ENCODE measurements around the gene KIAA0825.
A peak's percentile ranks its signal among the peaks of the same experiment; 100 is the strongest.

The KIAA0825 gene, protein sequence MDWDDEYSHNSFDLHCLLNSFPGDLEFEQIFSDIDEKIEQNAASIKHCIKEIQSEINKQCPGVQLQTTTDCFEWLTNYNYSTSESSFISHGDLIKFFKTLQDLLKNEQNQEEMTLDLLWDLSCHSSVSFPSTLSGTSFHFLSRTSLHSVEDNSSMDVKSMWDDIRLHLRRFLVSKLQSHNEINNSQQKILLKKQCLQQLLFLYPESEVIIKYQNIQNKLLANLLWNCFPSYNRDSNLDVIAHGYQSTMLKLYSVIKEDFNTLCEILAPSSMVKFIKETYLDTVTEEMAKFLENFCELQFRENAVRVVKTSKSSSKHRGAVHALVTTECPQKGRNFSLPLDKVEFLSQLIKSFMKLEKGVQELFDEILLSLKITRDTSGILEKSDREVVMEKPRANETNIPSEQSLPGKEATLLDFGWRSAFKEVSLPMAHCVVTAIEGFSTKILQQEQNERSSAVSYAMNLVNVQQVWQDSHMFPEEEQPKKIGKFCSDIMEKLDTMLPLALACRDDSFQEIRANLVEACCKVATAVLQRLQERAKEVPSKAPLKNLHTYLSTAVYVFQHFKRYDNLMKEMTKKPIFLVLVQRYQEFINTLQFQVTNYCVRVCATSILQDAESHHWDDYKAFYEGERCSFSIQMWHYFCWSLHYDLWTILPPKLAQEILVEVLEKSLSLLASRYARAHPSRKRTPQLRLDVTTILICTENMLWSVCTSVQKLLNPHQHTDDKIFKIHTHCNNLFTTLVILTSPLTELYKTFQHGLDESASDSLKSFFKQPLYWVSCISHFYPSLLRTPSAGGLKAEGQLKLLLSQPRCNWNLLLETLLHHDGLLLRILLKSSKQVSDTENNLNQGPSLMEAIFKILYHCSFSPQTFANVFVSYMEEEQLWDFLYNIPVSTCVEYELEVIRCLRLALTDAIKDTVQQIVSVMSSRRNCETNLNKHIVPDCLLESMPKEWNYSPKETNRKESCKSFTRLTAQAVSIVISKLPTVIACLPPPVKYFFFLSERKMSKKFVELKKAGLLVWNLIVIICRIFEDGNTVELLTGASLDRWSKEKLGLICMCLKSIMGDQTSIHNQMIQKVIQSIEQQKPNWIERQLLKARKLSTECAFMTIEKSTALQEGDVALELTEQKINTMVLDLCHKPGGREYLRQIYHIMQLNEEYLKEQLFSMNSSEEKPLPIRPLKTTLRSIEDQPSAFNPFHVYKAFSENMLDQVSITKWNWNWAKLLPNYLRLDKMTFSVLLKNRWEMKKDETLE (N-terminal part only)

GRCh38 chr5:94618493-94619328 is at the start of gene KIAA0825, which contains the start of gene SLF1:
KIAA0825 (minus strand) TSS chr5:94618604; CDS start chr5:94537126, 81,478 bp downstream.
SLF1 (plus strand) TSS chr5:94618669; CDS start chr5:94628811, 10,142 bp downstream.
- DNase-seq: peak; percentile 71 to 83 (median 76)

DNA sequence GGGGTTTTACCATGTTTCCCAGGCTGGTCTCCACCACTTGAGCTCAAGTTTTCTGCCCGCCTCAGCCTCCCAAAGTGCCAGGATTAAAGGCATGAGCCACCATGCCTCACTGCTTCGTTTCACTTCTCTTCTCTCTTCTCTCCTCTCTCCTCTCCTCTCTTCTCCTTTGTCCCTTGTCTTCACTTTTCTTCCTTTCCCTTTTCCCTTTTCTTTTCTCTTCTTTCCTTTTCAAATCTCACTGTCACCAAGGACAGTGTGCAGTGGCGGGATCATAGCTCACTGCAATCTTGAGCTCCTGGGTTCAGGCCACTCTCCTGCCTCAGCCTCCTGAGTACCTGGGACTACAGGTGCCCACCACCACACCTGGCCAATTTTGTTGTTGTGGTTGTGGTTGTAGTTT is 49.5 kb upstream of the KIAA0825 start:
- DNase-seq: no peak

DNA sequence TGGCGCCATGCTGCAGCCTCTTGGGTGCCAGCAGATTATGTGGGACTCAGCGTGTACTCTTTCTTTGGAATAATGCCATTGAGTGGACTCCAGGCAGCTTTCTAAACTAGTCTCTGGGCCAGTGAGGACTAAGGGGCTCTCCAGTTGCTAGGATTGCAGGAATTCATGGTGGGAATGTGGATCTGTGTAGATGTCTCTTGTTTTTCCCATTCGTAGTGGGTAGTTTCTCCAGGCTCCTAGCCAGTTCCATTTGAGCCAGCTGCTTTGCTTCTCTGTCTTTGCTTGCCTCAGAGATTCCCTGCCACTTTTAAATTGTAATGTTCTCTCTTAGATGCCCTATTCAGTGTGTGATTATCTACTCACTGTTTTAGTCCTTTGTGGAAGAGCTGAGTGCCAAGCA is 42.7 kb upstream of the KIAA0825 start:
- DNase-seq: no peak

GRCh38 chr5:94660506-94660905 is 42.1 kb upstream of the KIAA0825 start:
- DNase-seq: no peak

- DNase-seq: no peak
Measured at GRCh38 chr5:94658272-94658671, 39.9 kb upstream of the KIAA0825 start.

- DNase-seq: no peak
Measured at GRCh38 chr5:94649874-94650273, 31.5 kb upstream of the KIAA0825 start.

GRCh38 chr5:94646758-94647157 is 28.4 kb upstream of the KIAA0825 start:
- no peak for DNase-seq

DNA sequence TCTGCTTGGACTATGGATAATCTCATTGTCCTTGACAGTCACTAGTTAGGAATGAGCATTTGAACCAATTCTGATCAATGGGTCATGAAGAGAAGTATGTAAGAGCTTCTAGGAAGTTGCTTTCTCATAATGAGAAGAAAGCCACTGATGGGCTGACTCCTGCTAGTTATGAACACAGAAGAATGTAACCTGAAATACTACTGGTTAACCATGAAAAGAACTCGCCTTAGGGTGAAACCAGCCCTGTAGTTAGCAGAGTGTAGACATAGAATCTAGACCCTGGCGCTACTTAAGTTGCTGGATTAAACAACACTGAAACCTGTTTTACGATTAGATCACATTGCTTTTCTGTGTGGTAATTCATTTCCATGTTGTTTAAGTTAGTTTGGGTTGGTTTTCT is 26.6 kb upstream of the KIAA0825 start:
- no peak for DNase-seq

DNA sequence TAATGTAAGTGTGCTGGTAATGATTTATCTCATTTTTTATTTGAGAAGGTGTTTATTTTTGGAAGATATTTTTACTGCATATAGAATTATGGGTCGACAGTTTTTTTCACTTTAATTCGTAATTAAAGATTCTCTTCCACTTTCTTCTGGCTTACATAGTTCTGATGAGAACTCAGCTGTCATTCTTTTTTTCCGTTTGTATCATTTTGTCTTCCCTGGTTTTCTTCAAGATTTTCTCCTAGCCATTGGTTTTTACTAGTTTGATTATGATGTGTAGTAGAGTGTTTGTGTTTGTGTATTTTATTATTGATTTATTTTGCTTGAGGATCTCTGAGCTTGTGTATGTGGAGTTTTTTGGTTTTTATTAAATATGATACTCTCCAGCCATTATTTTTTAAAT is 21.8 kb upstream of the KIAA0825 start:
- no peak for DNase-seq

- no peak for DNase-seq
Measured at GRCh38 chr5:94632024-94632423, 13.6 kb upstream of the KIAA0825 start.

GRCh38 chr5:94627191-94627590 is 8.8 kb upstream of the KIAA0825 start:
- DNase-seq: no peak

DNA sequence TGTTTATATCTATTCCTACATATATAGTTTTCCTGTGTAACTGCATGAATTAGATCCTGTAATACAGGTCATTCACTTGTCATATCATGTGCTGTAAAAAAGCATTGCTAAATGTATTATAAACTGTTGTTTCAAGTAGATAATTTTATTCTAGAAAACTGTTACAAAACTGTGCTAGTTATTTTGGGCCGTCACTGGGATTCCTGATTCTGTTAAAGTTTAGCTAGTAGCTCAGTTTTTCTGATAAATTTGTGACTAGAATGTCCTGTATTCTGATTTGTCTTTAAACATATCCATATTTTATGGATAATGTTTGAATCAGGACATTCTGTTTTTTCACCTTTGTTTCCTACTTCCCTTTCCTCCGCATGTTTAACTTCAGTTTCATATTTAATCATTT is 5.5 kb upstream of the KIAA0825 start:
- no peak for DNase-seq

- no peak for DNase-seq
Measured at GRCh38 chr5:94623011-94623410, 4.6 kb upstream of the KIAA0825 start.

GRCh38 chr5:94621763-94622162 is 3.4 kb upstream of the KIAA0825 start:
- no peak for DNase-seq

DNA sequence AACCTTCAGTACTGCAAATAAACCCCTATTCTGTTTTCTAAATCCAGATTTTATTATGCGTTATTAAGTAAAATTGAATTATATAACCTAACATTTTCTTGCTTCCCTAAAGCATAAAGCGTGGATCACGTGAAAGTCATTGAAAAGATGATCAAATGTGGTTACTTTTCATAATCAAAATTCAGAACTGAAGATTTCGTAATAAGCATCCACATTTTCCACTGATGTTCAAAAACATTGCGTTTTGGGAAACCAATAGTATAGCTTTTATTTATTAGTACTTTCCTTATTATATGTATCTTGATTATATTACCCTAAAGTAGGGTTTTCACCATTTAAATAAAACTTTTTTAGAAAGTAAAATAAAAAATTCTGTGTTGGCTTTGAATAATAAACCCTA is 1.9 kb upstream of the KIAA0825 start:
- no peak for DNase-seq

DNA sequence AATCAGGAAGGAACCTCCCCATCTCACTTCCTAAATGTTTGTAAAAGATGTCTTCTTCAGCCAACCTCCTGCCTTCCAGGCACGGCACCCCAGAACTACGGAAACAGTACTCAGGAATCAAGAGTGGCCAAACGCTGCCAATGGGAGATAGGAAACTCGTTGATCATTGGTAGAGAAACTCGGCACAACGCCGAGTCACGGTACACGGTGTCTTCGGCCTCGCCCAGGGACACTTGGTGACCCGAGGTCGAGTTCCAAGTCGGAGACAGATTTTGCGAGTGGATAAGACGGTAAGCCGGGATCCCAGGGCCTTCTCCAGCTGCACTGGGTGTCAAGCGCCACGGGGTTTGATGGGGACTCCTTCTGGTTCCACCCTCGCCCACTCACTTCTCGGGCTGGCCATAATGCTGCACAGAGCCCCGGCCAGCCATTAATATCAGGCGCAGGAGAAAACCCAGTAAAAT is 343 bp downstream of the KIAA0825 start:
- DNase-seq: peak in 1 of 6 experiments; percentile 4

DNA sequence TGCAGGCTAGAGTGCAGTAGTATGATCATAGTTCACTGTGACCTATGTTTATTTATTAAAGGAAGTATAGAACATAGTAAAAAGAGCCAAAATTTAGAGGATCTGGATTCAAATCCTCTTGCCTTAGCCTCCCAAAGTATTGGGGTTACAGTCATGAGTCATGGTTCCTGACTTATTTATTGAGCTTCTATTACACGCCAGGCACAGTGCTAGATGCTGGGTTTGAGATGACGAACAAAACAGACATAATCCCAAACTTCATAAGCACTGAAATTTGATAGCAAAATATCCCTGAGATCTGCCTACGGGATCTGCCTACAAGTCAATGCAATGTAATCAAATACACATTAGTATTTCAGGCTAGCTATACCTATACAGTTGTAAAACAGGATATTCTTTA is 2.5 kb downstream of the KIAA0825 start:
- DNase-seq: no peak

DNA sequence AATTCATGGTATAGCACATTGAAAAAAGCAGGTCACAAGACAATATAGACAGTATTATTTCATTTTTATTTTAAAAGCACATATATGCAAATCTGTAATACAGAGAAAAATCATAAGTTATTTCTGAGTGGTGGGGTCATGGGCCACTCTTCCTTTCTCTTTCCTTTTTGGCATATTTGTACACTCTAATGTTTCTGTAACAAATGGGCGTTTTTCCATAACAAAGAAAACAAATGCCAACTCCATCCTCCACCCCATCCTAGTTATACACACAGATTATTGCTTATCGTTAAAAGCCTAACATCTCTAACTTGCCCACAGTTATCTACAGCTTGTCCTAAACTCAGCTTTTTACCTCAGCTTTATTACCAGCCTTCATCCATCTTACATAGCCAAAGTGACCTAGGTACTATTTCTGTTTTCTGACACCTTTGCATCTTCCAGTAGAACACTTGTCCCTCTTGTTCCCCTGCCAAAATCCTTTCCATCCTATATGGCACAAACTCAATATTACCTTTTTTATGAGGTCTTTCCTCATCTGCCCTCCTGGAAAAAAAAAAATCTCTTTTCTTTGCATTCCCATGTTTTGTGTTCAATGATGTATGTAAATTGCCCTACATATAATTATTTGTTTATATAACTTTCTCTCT is 4.1 kb downstream of the KIAA0825 start:
- DNase-seq: no peak

DNA sequence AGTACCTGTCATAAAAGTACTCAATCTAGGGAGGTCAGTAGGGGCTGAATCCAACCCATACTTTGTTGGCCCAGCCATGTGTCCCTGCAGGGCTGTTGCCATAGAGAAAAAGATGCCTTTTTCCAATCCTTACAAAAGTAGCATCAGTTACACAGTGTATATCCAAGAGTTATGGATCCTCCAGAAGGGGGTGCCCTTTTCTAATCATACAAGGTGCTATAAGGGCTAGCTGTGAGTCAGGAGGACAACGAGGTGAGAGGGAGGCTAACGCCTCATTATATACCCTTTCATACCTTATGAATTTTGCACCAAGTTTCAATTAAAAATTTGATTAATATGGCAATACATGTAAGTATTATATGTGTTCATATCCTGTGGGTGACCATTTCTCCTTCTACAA is 4.8 kb downstream of the KIAA0825 start:
- no peak for DNase-seq

DNA sequence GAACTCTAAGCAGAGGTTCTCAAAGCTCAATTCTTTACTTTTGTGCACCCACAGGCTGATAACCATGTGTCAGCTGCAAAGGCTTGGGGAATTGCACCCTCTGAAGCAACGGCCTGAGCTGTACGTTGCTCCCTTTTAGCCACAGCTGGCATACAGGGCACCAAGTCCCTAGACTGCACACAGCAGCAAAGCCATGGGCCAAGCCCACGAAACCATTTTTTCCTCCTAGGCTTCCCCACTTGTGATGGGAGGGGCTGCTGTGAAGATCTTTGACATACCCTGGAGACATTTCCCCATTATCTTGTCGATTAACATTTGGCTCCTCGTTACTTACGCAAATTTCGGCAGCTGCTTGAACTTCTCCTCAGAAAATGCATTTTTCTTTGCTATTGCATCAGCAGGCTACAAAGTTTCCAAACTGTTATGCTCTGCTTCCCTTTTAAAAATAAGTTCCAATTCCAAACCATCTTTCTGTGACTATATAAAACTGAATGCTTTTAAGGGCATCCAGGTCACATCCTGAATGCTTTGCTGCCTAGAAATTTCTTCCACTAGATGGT is 23.0 kb downstream of the KIAA0825 start:
- DNase-seq: no peak
